Uterus (tissue), 4 donors: ENCODE data around the gene CXCL8. TPM values are rescaled to one million over a fixed set of nuclear protein-coding genes. Genes with fewer than 3 reads are reported as not detected.
"Not testable (repeated sequence)": the region's sequence is repeated elsewhere in the genome, so short reads cannot be mapped to it uniquely, and the experiment has no call there.

Experiments
- DNase-seq, 2 donors: peaks; one replicate each; pipeline ENCODE4 v3.0.0-alpha.2; 2019 to 2020
- H3K27ac ChIP-seq, 2 donors: fragments of 200-600 bp; sonication (generic); 1 replicate in 1 of 2; 2 replicates in 1 of 2; pipeline ENCODE4 v1.5.1; 2016 to 2018
- H3K27me3 ChIP-seq, 2 donors: fragments of 200-600 bp; sonication (generic); one replicate each; pipeline ENCODE4 v1.5.1; 2018 to 2019; ENCODE audit warnings: control low read depth in 1 of 2
- H3K36me3 ChIP-seq, 2 donors: fragments of 200-600 bp; sonication (generic); one replicate each; pipeline ENCODE4 v1.5.1; 2019; ENCODE audit warnings: control low read depth in 1 of 2
- H3K4me1 ChIP-seq, 2 donors: fragments of 200-600 bp; sonication (generic); one replicate each; pipeline ENCODE4 v1.5.1; 2018 to 2019; ENCODE audit warnings: control low read depth in 1 of 2
- H3K4me3 ChIP-seq, 2 donors: fragments of 200-600 bp; sonication (generic); 1 replicate in 1 of 2; 2 replicates in 1 of 2; pipeline ENCODE4 v1.5.1; 2018 to 2019; ENCODE audit warnings: mild to moderate bottlenecking in 1 of 2
- H3K9me3 ChIP-seq, 2 donors: fragments of 200-600 bp; sonication (generic); one replicate each; pipeline ENCODE4 v1.5.1; 2019; ENCODE audit warnings: control low read depth in 1 of 2
- CTCF ChIP-seq, 4 experiments: fragments of 200-600 bp in 2 of 4; fragments of 450-650 bp in 2 of 4; sonication (generic) in 2 of 4; IDR thresholded peaks; one replicate each; pipeline ENCODE4 v1.5.1; 2016 to 2019; ENCODE audit warnings: antibody characterized with exemption in 4 of 4, mild to moderate bottlenecking in 2 of 4, moderate library complexity in 1 of 4
- POLR2A ChIP-seq, 2 donors: fragments of 450-650 bp; IDR thresholded peaks; one replicate each; pipeline ENCODE4 v1.6.1; 2016; ENCODE audit warnings: antibody characterized with exemption in 2 of 2, mild to moderate bottlenecking in 1 of 2, moderate library complexity in 1 of 2
- intact Hi-C: fragments of 100-400 bp; cut with DNase I; formaldehyde crosslinking; loops from one replicate; pipeline ENCODE4 v1.15.1; 2023; ENCODE audit warnings: low total_unique reads
- total RNA-seq, 4 donors: library from RNA; depleted of rRNA in 3 of 4; stranded (reverse); fragments of >200 nt in 3 of 4; gene quantifications; one replicate each; pipeline versions ENCODE4 v1.1.0 to v1.2.4, GENCODE V29; 2014 to 2023
- donor health status: DM: yes; HTN: yes; CAD: no.

The CXCL8 gene
- total RNA-seq, 4 donors from 2014 or later, result 0.67 to 2.2 TPM; not detected in 2

GRCh38 chr4:73765296-73765695 lies 24.9 kb downstream of the CXCL8 start:
- no peak for TF ChIP-seq POLR2A (IDR thresholded peaks at IDR 0.05)
- TF ChIP-seq CTCF (IDR thresholded peaks at IDR 0.05), result no peak

DNA sequence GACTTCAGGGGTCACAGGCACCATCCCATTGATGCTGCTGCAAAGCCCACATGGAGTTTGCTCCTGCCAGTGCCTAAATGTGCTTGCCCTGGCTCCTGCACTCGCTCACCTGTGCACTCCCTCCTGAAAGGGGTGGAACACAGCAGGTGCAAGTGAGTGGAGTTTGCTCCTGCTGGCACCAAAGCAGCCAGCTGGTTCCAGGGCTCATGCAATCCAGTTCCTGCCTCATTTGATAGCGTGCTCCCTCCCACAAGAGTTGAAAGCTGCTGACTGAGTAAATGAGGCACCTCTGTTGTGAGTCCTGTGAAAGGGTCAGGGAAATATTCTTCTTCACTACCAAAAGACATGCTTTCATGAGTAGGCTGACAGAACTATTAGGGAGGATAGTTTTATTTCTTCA lies 30.5 kb downstream of the CXCL8 start:
- DNase-seq, result no peak
- intact Hi-C loops, result no loop called here
- H3K27me3 ChIP-seq, result no peaks in the 10 kb centered on the region
- H3K4me1 ChIP-seq, result no peaks in the 10 kb centered on the region
- TF ChIP-seq POLR2A (IDR thresholded peaks at IDR 0.05) (no peak), CTCF (IDR thresholded peaks at IDR 0.05) (no peak)
- H3K36me3 ChIP-seq, result no peaks in the 10 kb centered on the region
- H3K9me3 ChIP-seq, result no peaks in the 10 kb centered on the region
- no peak overlapping the region for H3K27ac ChIP-seq
- H3K4me3 ChIP-seq, result no peak overlapping the region

More at GRCh38 chr4:73765296-73765695, 24.9 kb downstream of the CXCL8 start:
- no peaks in the 10 kb centered on the region for H3K36me3 ChIP-seq
- intact Hi-C loops, result no loop called here
- no peaks in the 10 kb centered on the region for H3K9me3 ChIP-seq
- no peak overlapping the region for H3K4me3 ChIP-seq
- H3K27me3 ChIP-seq, result no peaks in the 10 kb centered on the region
- H3K27ac ChIP-seq, result no peak overlapping the region
- no peaks in the 10 kb centered on the region for H3K4me1 ChIP-seq
- DNase-seq, result no peak

DNA sequence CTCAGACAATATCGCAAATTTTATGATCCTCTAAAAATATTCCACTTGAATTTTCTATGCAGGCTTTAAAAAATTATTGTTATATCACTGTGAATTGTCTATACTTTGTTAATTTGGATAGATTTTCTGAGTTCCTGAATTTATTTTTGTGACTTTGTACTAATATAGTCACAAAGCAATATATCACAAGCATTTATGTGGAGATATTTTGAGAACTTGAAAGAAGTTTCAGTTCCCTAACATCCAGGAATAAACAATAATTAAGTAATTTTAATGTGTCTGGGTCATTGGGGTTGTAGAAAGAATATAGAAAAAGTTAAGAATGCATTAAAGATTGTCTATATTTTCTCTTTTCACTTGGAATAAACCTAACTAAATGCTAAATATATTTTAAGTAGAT lies 32.0 kb downstream of the CXCL8 start:
- no peaks in the 10 kb centered on the region for H3K36me3 ChIP-seq
- no peaks in the 10 kb centered on the region for H3K9me3 ChIP-seq
- H3K4me1 ChIP-seq, result no peaks in the 10 kb centered on the region
- TF ChIP-seq CTCF (IDR thresholded peaks at IDR 0.05) (no peak), POLR2A (IDR thresholded peaks at IDR 0.05) (no peak)
- intact Hi-C loops, result no loop called here
- DNase-seq, result no peak
- no peak overlapping the region for H3K27ac ChIP-seq
- no peaks in the 10 kb centered on the region for H3K27me3 ChIP-seq
- no peak overlapping the region for H3K4me3 ChIP-seq

DNA sequence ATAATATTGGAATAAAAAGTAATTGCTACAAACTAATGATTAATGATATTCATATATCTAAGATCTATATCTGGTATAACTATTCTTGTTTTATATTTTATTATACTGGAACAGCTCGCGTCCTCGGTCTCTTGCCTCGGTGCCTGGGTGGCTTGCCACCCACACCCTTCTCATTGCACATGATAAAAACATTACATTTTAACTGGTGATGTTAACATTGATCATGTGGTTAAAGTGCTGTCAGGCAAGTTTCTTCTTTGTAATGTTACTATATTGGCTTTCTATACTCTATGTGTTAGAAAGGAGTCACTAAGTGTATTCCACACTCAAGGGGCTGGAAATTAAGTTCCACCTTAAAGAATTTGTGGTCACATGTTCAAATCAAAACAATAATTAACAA lies 34.0 kb downstream of the CXCL8 start:
- H3K9me3 ChIP-seq, H3K27me3 ChIP-seq, intact Hi-C loops, DNase-seq, H3K4me1 ChIP-seq, H3K36me3 ChIP-seq, H3K27ac ChIP-seq, H3K4me3 ChIP-seq: not testable (repeated sequence)

GRCh38 chr4:73776321-73776729 lies 36.0 kb downstream of the CXCL8 start:
- TF ChIP-seq CTCF (IDR thresholded peaks at IDR 0.05), result no peak
- TF ChIP-seq POLR2A (IDR thresholded peaks at IDR 0.05), result no peak
- Histone ChIP-seq H3K4me1 (no peaks in the 10 kb centered on the region), H3K4me3 (no peak overlapping the region), H3K27me3 (no peaks in the 10 kb centered on the region), H3K27ac (no peak overlapping the region), H3K36me3 (no peaks in the 10 kb centered on the region), H3K9me3 (no peaks in the 10 kb centered on the region)
- peak; percentile 19 to 51 for DNase-seq
- intact Hi-C loops, result no loop called here

GRCh38 chr4:73777612-73778011 lies 37.2 kb downstream of the CXCL8 start:
- H3K4me1 ChIP-seq, result no peaks in the 10 kb centered on the region
- no peaks in the 10 kb centered on the region for H3K27me3 ChIP-seq
- H3K27ac ChIP-seq, result no peak overlapping the region
- no peaks in the 10 kb centered on the region for H3K36me3 ChIP-seq
- H3K9me3 ChIP-seq, result no peaks in the 10 kb centered on the region
- DNase-seq, result no peak
- intact Hi-C loops, result no loop called here
- H3K4me3 ChIP-seq, result no peak overlapping the region
- TF ChIP-seq POLR2A (IDR thresholded peaks at IDR 0.05) (no peak), CTCF (IDR thresholded peaks at IDR 0.05) (no peak)
